ENCODE data around the gene ITPR2. TPM values are rescaled to one million over a fixed set of nuclear protein-coding genes. Genes with fewer than 3 reads are reported as not detected.

ITPR2 gene
- total RNA-seq, 1 experiment from 2014 or later, result 26.0 TPM

- Histone ChIP-seq H3K4me1 (replicated peaks; ENCODE audit: insufficient read depth) (peaks cover 16% of the 10 kb centered on the region), H2AFZ (peak overlapping the region; percentile 41), H3K36me3 (ENCODE audit: low read depth) (no peaks in the 10 kb centered on the region), H3K27me3 (ENCODE audit: insufficient read depth, low read depth) (no peaks in the 10 kb centered on the region), H3K27ac (peak overlapping the region; percentile 44), H3K9me3 (ENCODE audit: insufficient read depth, low read depth) (no peaks in the 10 kb centered on the region), H3K4me2 (peak overlapping the region; percentile 61), H3K4me3 (peak overlapping the region; percentile 6; the same call in 1 of the 2 replicates), H3K79me2 (ENCODE audit: low read depth) (no peaks in the 10 kb centered on the region), H3K9me2 (ENCODE audit: insufficient read depth) (no peaks in the 10 kb centered on the region), H3F3A (ENCODE audit: insufficient read depth, low read depth) (0 out of 2 replicates have a peak, but pooled peaks cover 5% of the 10 kb centered on the region), H4K20me1 (ENCODE audit: insufficient read depth) (no peaks in the 10 kb centered on the region)
- ChIA-PET POLR2A (ENCODE audit: unreplicated experiment) (interaction anchor here (0.6 kb wide), 1 partner anchor 30 kb away, joined by 6 read pairs; no protein-coding TSS in a partner anchor), CTCF (interaction anchor here (0.6 to 0.7 kb wide), 2 partner anchors 322 to 578 kb away, joined by 3 read pairs; no protein-coding TSS in a partner anchor)
- TF ChIP-seq EZH2 (IDR thresholded peaks at IDR 0.05; ENCODE audit: low read depth), result no peak
- no peak for TF ChIP-seq CTCF (conservative IDR thresholded peaks at IDR 0.05)
- intact Hi-C loops (cut with micrococcal nuclease; ENCODE audit: unreplicated experiment), result loop anchor here (5.0 to 10.0 kb wide), 3 partner anchors 657 to 1697 kb away; partner anchors contain the start of gene KRAS
- peak; percentile 69 to 88 for DNase-seq
- no TSS peak for BruUV-seq (replicated peaks)
These were observed 141.6 kb downstream of the ITPR2 start for GRCh38 chr12:26691234-26691970.

DNA sequence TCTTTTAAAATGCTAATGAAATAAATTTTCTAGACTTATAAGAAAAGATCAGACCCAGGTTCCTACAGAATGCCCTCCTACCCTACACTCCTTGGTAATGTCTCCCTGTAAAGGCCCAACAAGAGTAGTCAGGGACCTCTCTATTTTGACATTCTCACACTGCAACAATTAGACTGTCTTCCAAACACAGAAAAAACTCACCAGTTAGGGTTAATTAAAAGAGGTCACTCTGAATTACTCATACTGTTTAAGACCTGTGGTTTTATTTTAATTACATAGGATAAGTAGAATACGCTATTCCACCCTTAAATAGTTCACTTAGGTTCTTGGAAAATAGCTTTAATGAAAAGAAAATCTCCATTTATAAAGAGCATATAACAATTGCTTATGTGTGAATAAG is 142.4 kb downstream of the ITPR2 start:
- TF ChIP-seq CTCF (conservative IDR thresholded peaks at IDR 0.05) (no peak), EZH2 (IDR thresholded peaks at IDR 0.05; ENCODE audit: low read depth) (no peak)
- Histone ChIP-seq H3K27me3 (ENCODE audit: insufficient read depth, low read depth) (no peaks in the 10 kb centered on the region), H3K9me2 (ENCODE audit: insufficient read depth) (no peaks in the 10 kb centered on the region), H3K4me3 (no peak overlapping the region), H3K4me1 (replicated peaks; ENCODE audit: insufficient read depth) (peaks cover 16% of the 10 kb centered on the region), H3K9me3 (ENCODE audit: insufficient read depth, low read depth) (no peaks in the 10 kb centered on the region), H2AFZ (no peak overlapping the region), H4K20me1 (ENCODE audit: insufficient read depth) (no peaks in the 10 kb centered on the region), H3K27ac (no peak overlapping the region), H3F3A (ENCODE audit: insufficient read depth, low read depth) (0 out of 2 replicates have a peak, but pooled peaks cover 5% of the 10 kb centered on the region), H3K36me3 (ENCODE audit: low read depth) (no peaks in the 10 kb centered on the region), H3K79me2 (ENCODE audit: low read depth) (no peaks in the 10 kb centered on the region), H3K4me2 (no peak overlapping the region)
- POLR2A ChIA-PET (ENCODE audit: unreplicated experiment), result no interaction called here
- intact Hi-C loops (cut with micrococcal nuclease; ENCODE audit: unreplicated experiment), result loop anchor here (5.0 to 10.0 kb wide), 3 partner anchors 656 to 1696 kb away; partner anchors contain the start of gene KRAS
- no TSS peak for BruUV-seq (replicated peaks)
- CTCF ChIA-PET, result interaction anchor here (0.6 kb wide), 1 partner anchor 323 kb away, joined by 3 read pairs; no protein-coding TSS in a partner anchor
- DNase-seq, result no peak

DNA sequence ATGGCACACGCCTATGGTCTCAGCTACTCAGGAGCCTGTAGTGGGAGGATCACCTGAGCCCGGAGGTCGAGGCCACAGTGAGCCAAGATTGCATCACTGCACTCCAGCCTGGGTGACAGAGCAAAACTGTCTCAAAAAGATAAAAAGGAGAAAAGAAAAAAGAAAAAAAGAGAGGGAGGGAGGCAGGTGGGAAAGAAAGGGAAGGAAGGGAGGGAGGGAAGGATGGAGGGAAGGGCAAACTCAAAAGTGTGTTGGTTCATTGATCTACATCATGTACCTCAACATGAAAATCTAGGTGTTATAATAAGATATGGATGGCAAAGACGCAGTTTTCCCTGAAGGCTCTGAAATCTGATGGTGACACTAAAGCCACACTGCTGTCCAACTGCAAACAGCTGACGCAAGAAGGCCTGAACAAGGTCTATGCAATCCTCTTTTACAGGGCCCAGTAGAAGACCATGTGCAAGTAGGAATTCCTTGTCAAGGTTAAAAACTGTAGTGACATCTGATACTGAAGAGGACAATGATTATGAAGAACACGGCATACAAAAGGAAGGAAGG is 143.6 kb downstream of the ITPR2 start:
- no peaks in the 10 kb centered on the region for H3K27me3 ChIP-seq (ENCODE audit: insufficient read depth, low read depth)
- POLR2A ChIA-PET (ENCODE audit: unreplicated experiment), result no interaction called here
- no TSS peak for BruUV-seq (replicated peaks)
- intact Hi-C loops (cut with micrococcal nuclease; ENCODE audit: unreplicated experiment), result no loop called here
- H3K79me2 ChIP-seq (ENCODE audit: low read depth), result no peaks in the 10 kb centered on the region
- no peak overlapping the region for H3K27ac ChIP-seq
- H3K4me2 ChIP-seq, result no peak overlapping the region
- no peaks in the 10 kb centered on the region for H4K20me1 ChIP-seq (ENCODE audit: insufficient read depth)
- no peaks in the 10 kb centered on the region for H3K36me3 ChIP-seq (ENCODE audit: low read depth)
- CTCF ChIA-PET, result no interaction called here
- H2AFZ ChIP-seq, result no peak overlapping the region
- DNase-seq, result no peak
- no peaks in the 10 kb centered on the region for H3K9me3 ChIP-seq (ENCODE audit: insufficient read depth, low read depth)
- no peak overlapping the region for H3K4me3 ChIP-seq
- no peaks in the 10 kb centered on the region for H3K9me2 ChIP-seq (ENCODE audit: insufficient read depth)
- H3F3A ChIP-seq (ENCODE audit: insufficient read depth, low read depth), result 0 out of 2 replicates have a peak, but pooled peaks cover 5% of the 10 kb centered on the region
- TF ChIP-seq EZH2 (IDR thresholded peaks at IDR 0.05; ENCODE audit: low read depth) (no peak), CTCF (conservative IDR thresholded peaks at IDR 0.05) (no peak)
- H3K4me1 ChIP-seq (replicated peaks; ENCODE audit: insufficient read depth), result peaks cover 16% of the 10 kb centered on the region

Data from PC-9 (cell line).